Caco-2 (cell line): ENCODE data around the gene MCOLN2. TPM values are rescaled to one million over a fixed set of nuclear protein-coding genes. Genes with fewer than 3 reads are reported as not detected.
A peak's percentile ranks its signal among the peaks of the same experiment; 100 is the strongest.

ENCODE experiments used
- BruUV-seq: library from RNA; stranded (reverse); fragments of 400-500 nt; replicated peaks from 2 replicates; lab custom pipeline; 2021; lab: Mats Ljungman, UMichigan
- CTCF ChIA-PET: fragments of 300-600 bp; sonication (Branson Sonifier 250); formaldehyde crosslinking; loops from one replicate; lab custom pipeline; 2022; ENCODE audit warnings: antibody characterized with exemption; lab: Charles Lee
- POLR2A ChIA-PET: fragments of 300-600 bp; sonication (Branson Sonifier 250); formaldehyde crosslinking; loops from one replicate; lab custom pipeline; 2022; ENCODE audit warnings: antibody characterized with exemption; lab: Charles Lee
- DNase-seq, 2 experiments: peaks; one replicate each; pipeline versions ENCODE4 v3.0.0 to v3.0.0-alpha.2; 2020 to 2022
- H3K27me3 ChIP-seq: replicated peaks from 2 replicates; pipeline ENCODE4 v1.6.0; 2011; ENCODE audit warnings: low read length; ENCODE audit not compliant: control insufficient read depth, insufficient read depth
- H3K36me3 ChIP-seq: 2 replicates; pipeline ENCODE4 v1.5.1; 2011; ENCODE audit warnings: low read length; ENCODE audit not compliant: control insufficient read depth, insufficient read depth
- H3K4me1 ChIP-seq: fragments of 250-450 bp; sonication (Bioruptor Pico); 2 replicates; pipeline ENCODE4 v1.5.1; 2020; ENCODE audit warnings: mild to moderate bottlenecking
- H3K4me3 ChIP-seq: 2 replicates; pipeline ENCODE4 v1.5.1; 2011; ENCODE audit warnings: low read depth, mild to moderate bottlenecking, control low read depth, low read length
- H3K9me3 ChIP-seq: fragments of 250-450 bp; sonication (Bioruptor Pico); 2 replicates; pipeline ENCODE4 v1.5.1; 2020; ENCODE audit warnings: mild to moderate bottlenecking, moderate library complexity
- H3K27ac Mint-ChIP-seq: one replicate; pipeline ENCODE4 v1.8.0; 2022; ENCODE audit warnings: mixed read lengths; ENCODE audit not compliant: unreplicated experiment
- H3K27me3 Mint-ChIP-seq: one replicate; pipeline ENCODE4 v1.8.0; 2022; ENCODE audit warnings: mixed read lengths; ENCODE audit not compliant: insufficient read depth, unreplicated experiment
- H3K36me3 Mint-ChIP-seq: one replicate; pipeline ENCODE4 v1.8.0; 2022; ENCODE audit warnings: mild to moderate bottlenecking, mixed read lengths; ENCODE audit not compliant: insufficient read depth, unreplicated experiment
- H3K4me1 Mint-ChIP-seq: one replicate; pipeline ENCODE4 v1.8.0; 2022; ENCODE audit warnings: low read depth, mixed read lengths; ENCODE audit not compliant: unreplicated experiment
- H3K4me3 Mint-ChIP-seq: one replicate; pipeline ENCODE4 v1.8.0; 2022; ENCODE audit warnings: mild to moderate bottlenecking, moderate library complexity, mixed read lengths; ENCODE audit not compliant: unreplicated experiment
- H3K9me3 Mint-ChIP-seq: one replicate; pipeline ENCODE4 v1.8.0; 2022; ENCODE audit warnings: mixed read lengths; ENCODE audit not compliant: unreplicated experiment
- intact Hi-C: fragments of 100-400 bp; cut with micrococcal nuclease; formaldehyde crosslinking; loops from one replicate; pipeline ENCODE4 v1.10.0; 2022; ENCODE audit not compliant: unreplicated experiment
- total RNA-seq: library from RNA; stranded (reverse); gene quantifications from 2 replicates; pipeline ENCODE4 v1.2.3, GENCODE V29; 2022
- TF ChIP-seq, protein P1 (sequence below), 2 experiments: fragments of 200-600 bp in 1 of 2; IDR thresholded peaks; 1 replicate in 1 of 2; 2 replicates in 1 of 2; pipeline versions ENCODE4 v1.5.1 to v1.8.0; 2011 to 2022; ENCODE audit warnings: antibody characterized with exemption in 1 of 2, control low read depth in 1 of 2, inconsistent platforms in 1 of 2, low read depth in 1 of 2, low read length in 1 of 2, mild to moderate bottlenecking in 1 of 2, moderate library complexity in 1 of 2; ENCODE audit not compliant: insufficient read depth in 1 of 2, severe bottlenecking in 1 of 2, unreplicated experiment in 1 of 2

MCOLN2 gene
- total RNA-seq, 1 experiment from 2014 or later, result not detected

DNA sequence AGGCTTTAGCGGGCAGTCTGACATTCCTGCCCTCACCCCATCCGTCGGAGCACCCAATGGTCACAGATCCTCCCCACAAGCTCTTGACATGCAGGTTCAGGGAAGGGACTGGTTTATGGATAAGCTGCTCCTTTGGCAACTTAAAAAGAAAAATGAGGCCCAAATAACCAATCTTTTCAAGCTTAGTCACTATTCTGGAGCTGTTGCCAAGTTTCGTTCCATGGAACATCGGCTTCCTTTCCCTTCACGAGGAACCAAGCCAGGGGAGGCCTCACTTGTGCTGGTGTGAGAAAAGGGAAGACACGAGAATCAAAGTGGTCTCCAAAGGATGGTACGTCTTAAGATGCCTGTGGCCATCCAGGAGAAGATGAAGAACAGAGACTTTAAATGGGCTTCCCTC lies 57.8 kb downstream of the MCOLN2 start:
- Histone ChIP-seq H3K4me1 (no peaks in the 10 kb centered on the region), H3K36me3 (no peaks in the 10 kb centered on the region), H3K9me3 (no peaks in the 10 kb centered on the region), H3K27me3 (no peaks in the 10 kb centered on the region), H3K4me3 (no peak overlapping the region)
- no peak for DNase-seq
- intact Hi-C loops, result loop anchor here (5.0 to 10.0 kb wide), 4 partner anchors 167 to 504 kb away; no protein-coding TSS in a partner anchor
- no peak overlapping the region for H3K4me3 Mint-ChIP-seq
- H3K36me3 Mint-ChIP-seq, result no peaks in the 10 kb centered on the region
- CTCF ChIA-PET, result no interaction called here
- peaks cover 19% of the 10 kb centered on the region for H3K27me3 Mint-ChIP-seq
- H3K27ac Mint-ChIP-seq, result peak overlapping the region; percentile 23
- no peaks in the 10 kb centered on the region for H3K9me3 Mint-ChIP-seq
- H3K4me1 Mint-ChIP-seq, result no peaks in the 10 kb centered on the region
- TF ChIP-seq, protein P1, sequence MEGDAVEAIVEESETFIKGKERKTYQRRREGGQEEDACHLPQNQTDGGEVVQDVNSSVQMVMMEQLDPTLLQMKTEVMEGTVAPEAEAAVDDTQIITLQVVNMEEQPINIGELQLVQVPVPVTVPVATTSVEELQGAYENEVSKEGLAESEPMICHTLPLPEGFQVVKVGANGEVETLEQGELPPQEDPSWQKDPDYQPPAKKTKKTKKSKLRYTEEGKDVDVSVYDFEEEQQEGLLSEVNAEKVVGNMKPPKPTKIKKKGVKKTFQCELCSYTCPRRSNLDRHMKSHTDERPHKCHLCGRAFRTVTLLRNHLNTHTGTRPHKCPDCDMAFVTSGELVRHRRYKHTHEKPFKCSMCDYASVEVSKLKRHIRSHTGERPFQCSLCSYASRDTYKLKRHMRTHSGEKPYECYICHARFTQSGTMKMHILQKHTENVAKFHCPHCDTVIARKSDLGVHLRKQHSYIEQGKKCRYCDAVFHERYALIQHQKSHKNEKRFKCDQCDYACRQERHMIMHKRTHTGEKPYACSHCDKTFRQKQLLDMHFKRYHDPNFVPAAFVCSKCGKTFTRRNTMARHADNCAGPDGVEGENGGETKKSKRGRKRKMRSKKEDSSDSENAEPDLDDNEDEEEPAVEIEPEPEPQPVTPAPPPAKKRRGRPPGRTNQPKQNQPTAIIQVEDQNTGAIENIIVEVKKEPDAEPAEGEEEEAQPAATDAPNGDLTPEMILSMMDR (IDR thresholded peaks at IDR 0.05; ENCODE audit: insufficient read depth in 1 of 2, low read depth in 1 of 2, low read length in 1 of 2, severe bottlenecking in 1 of 2, unreplicated experiment in 1 of 2), result no peak
- no TSS peak for BruUV-seq
- POLR2A ChIA-PET, result no interaction called here

GRCh38 chr1:84936116-84936810 lies 60.6 kb downstream of the MCOLN2 start:
- TF ChIP-seq, protein P1 (IDR thresholded peaks at IDR 0.05; ENCODE audit: insufficient read depth in 1 of 2, low read depth in 1 of 2, low read length in 1 of 2, severe bottlenecking in 1 of 2, unreplicated experiment in 1 of 2), result peak; percentile 55 to 65
- POLR2A ChIA-PET, result no interaction called here

DNA sequence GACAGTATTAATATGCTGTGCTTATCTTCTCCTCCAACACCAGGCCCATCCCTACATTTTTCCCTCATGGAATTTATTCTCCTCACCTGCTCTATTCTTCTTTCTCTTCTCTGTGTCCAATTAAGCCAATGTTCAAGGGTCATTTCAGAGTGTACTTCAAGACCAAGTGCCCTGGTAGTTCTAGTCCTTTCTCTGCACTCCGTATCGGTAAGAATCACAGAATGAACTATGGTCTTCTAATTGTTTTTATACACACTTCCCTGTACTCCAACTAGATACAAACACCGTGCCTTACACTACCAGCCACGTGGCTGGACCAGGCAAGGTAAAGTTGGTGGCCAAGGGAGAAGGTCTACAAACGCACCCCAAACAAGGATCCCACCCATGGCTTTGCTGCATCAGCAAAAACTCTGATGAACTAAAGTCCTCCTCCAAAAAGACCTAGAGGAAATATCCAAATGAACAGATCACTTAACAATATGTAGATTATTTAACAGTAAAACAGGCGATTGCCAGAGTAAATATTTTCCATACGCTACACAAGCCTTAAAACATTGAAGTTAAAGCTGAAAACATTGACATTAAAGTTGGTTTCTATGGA lies 63.8 kb downstream of the MCOLN2 start:
- CTCF ChIA-PET, result no interaction called here
- POLR2A ChIA-PET, result no interaction called here

More at GRCh38 chr1:84936116-84936810, 60.6 kb downstream of the MCOLN2 start:
- CTCF ChIA-PET, result no interaction called here
- Histone ChIP-seq H3K36me3 (no peaks in the 10 kb centered on the region), H3K4me3 (no peak overlapping the region), H3K27me3 (no peaks in the 10 kb centered on the region), H3K9me3 (no peaks in the 10 kb centered on the region), H3K4me1 (no peaks in the 10 kb centered on the region)
- H3K27ac Mint-ChIP-seq, result no peak overlapping the region
- no peaks in the 10 kb centered on the region for H3K9me3 Mint-ChIP-seq
- peaks cover 17% of the 10 kb centered on the region for H3K27me3 Mint-ChIP-seq
- H3K4me1 Mint-ChIP-seq, result no peaks in the 10 kb centered on the region
- no peaks in the 10 kb centered on the region for H3K36me3 Mint-ChIP-seq
- no peak overlapping the region for H3K4me3 Mint-ChIP-seq
- BruUV-seq, result no TSS peak
- intact Hi-C loops, result loop anchor here (5.0 to 10.0 kb wide), 4 partner anchors 164 to 501 kb away; no protein-coding TSS in a partner anchor
- DNase-seq, result peak in 1 of 2 experiments; percentile 48

More for the DNA sequence above, 63.8 kb downstream of the MCOLN2 start:
- no peaks in the 10 kb centered on the region for H3K9me3 ChIP-seq
- H3K36me3 ChIP-seq, result no peaks in the 10 kb centered on the region
- TF ChIP-seq, protein P1 (IDR thresholded peaks at IDR 0.05; ENCODE audit: insufficient read depth in 1 of 2, low read depth in 1 of 2, low read length in 1 of 2, severe bottlenecking in 1 of 2, unreplicated experiment in 1 of 2), result no peak
- H3K27ac Mint-ChIP-seq, result no peak overlapping the region
- H3K4me3 ChIP-seq, result no peak overlapping the region
- no peaks in the 10 kb centered on the region for H3K9me3 Mint-ChIP-seq
- H3K4me1 ChIP-seq, result no peaks in the 10 kb centered on the region
- H3K4me1 Mint-ChIP-seq, result no peaks in the 10 kb centered on the region
- no peak overlapping the region for H3K4me3 Mint-ChIP-seq
- peaks cover 16% of the 10 kb centered on the region for H3K27me3 Mint-ChIP-seq
- no peak for DNase-seq
- H3K36me3 Mint-ChIP-seq, result no peaks in the 10 kb centered on the region
- BruUV-seq, result no TSS peak
- H3K27me3 ChIP-seq, result no peaks in the 10 kb centered on the region
- intact Hi-C loops, result loop anchor here (10.0 kb wide), 1 partner anchor 498 kb away; no protein-coding TSS in a partner anchor
